Neural cell (in vitro differentiated cells): ENCODE data around the gene KMT5C. TPM values are rescaled to one million over a fixed set of nuclear protein-coding genes. Genes with fewer than 3 reads are reported as not detected.

Source experiments
- H2AFZ ChIP-seq: fragments of 200-600, 300-800 bp; sonication (generic), shearing (Covaris generic); 2 replicates; pipeline ENCODE4 v1.6.0; 2014; ENCODE audit warnings: low read depth, mild to moderate bottlenecking, antibody characterized with exemption, low read length, moderate library complexity
- H3F3A ChIP-seq: fragments of 200-600 bp; shearing (Covaris generic); 2 replicates; pipeline ENCODE4 v1.6.1; 2016; ENCODE audit warnings: mild to moderate bottlenecking, moderate library complexity, mixed read lengths, antibody characterized with exemption, low read length; ENCODE audit not compliant: insufficient read depth, poor library complexity, severe bottlenecking
- H3K27ac ChIP-seq: fragments of 200-600, 300-800 bp; sonication (generic), shearing (Covaris generic); 2 replicates; pipeline ENCODE4 v1.5.1; 2014; ENCODE audit warnings: mild to moderate bottlenecking, low read length, moderate library complexity
- H3K27me3 ChIP-seq: fragments of 300-800, 200-600 bp; sonication (generic), shearing (Covaris generic); 2 replicates; pipeline ENCODE4 v1.6.0; 2014; ENCODE audit warnings: mild to moderate bottlenecking, low read depth, low read length, moderate library complexity; ENCODE audit not compliant: insufficient read depth
- H3K36me3 ChIP-seq: fragments of 300-800, 200-600 bp; sonication (generic), shearing (Covaris generic); 2 replicates; pipeline ENCODE4 v1.5.1; 2014; ENCODE audit warnings: mild to moderate bottlenecking, antibody characterized with exemption, low read length, moderate library complexity; ENCODE audit not compliant: insufficient read depth
- H3K4me2 ChIP-seq: fragments of 300-800, 200-600 bp; sonication (generic), shearing (Covaris generic); 2 replicates; pipeline ENCODE4 v1.6.0; 2014; ENCODE audit warnings: mild to moderate bottlenecking, low read length
- H3K4me3 ChIP-seq: fragments of 300-800, 200-600 bp; sonication (generic), shearing (Covaris generic); 2 replicates; pipeline ENCODE4 v1.5.1; 2014; ENCODE audit warnings: mild to moderate bottlenecking, low read length, moderate library complexity
- H3K79me2 ChIP-seq: fragments of 200-600 bp; shearing (Covaris generic); replicated peaks from 2 replicates; pipeline ENCODE4 v1.6.0; 2014; ENCODE audit warnings: mild to moderate bottlenecking, low read length, moderate library complexity; ENCODE audit not compliant: insufficient read depth
- H3K9ac ChIP-seq: fragments of 300-800, 200-600 bp; sonication (generic), shearing (Covaris generic); 2 replicates; pipeline ENCODE4 v1.6.1; 2016; ENCODE audit warnings: mild to moderate bottlenecking, low read length, mixed read lengths
- H3K9me2 ChIP-seq: fragments of 200-600 bp; shearing (Covaris generic); 2 replicates; pipeline ENCODE4 v1.6.1; 2016; ENCODE audit warnings: mild to moderate bottlenecking, low read length, mixed read lengths; ENCODE audit not compliant: insufficient read depth
- H3K9me3 ChIP-seq: fragments of 200-600, 300-800 bp; sonication (generic), shearing (Covaris generic); 2 replicates; pipeline ENCODE4 v1.6.1; 2016; ENCODE audit warnings: mild to moderate bottlenecking, mixed run types, low read length, moderate library complexity, mixed read lengths
- H4K20me1 ChIP-seq: fragments of 200-600 bp; shearing (Covaris generic); 2 replicates; pipeline ENCODE4 v1.6.1; 2016; ENCODE audit warnings: mild to moderate bottlenecking, mixed run types; ENCODE audit not compliant: insufficient read depth
- CTCF ChIP-seq: fragments of 450-650 bp; IDR thresholded peaks from 2 replicates; pipeline ENCODE4 v1.5.1; 2014; ENCODE audit warnings: antibody characterized with exemption, mild to moderate bottlenecking, moderate library complexity; ENCODE audit not compliant: poor library complexity, severe bottlenecking
- EP300 ChIP-seq: fragments of 450-650 bp; conservative IDR thresholded peaks from 2 replicates; pipeline ENCODE4 v1.6.1; 2014; ENCODE audit warnings: antibody characterized with exemption, mild to moderate bottlenecking, moderate library complexity; ENCODE audit not compliant: poor library complexity, severe bottlenecking
- EZH2 ChIP-seq: fragments of 200-600, 300-800 bp; shearing (Covaris generic), sonication (generic); IDR thresholded peaks from 2 replicates; pipeline ENCODE4 v1.6.1; 2014; ENCODE audit warnings: antibody characterized with exemption, low read length, borderline replicate concordance, mild to moderate bottlenecking; ENCODE audit not compliant: insufficient read depth, poor library complexity, severe bottlenecking
- MXI1 ChIP-seq: fragments of 450-650 bp; conservative IDR thresholded peaks from 2 replicates; pipeline ENCODE4 v1.6.1; 2014; ENCODE audit warnings: antibody characterized with exemption, mild to moderate bottlenecking; ENCODE audit not compliant: poor library complexity, severe bottlenecking
- POLR2AphosphoS5 ChIP-seq: IDR thresholded peaks from 2 replicates; pipeline ENCODE4 v1.6.1; 2012
- RAD21 ChIP-seq: fragments of 450-650 bp; conservative IDR thresholded peaks from 2 replicates; pipeline ENCODE4 v1.6.1; 2014; ENCODE audit warnings: antibody characterized with exemption, mild to moderate bottlenecking, moderate library complexity
- REST ChIP-seq: IDR thresholded peaks from 2 replicates; pipeline ENCODE4 v1.6.1; 2012; ENCODE audit warnings: borderline replicate concordance
- SMC3 ChIP-seq: fragments of 450-650 bp; conservative IDR thresholded peaks from 2 replicates; pipeline ENCODE4 v1.6.1; 2014; ENCODE audit warnings: antibody characterized with exemption, mild to moderate bottlenecking, moderate library complexity; ENCODE audit not compliant: poor library complexity
- TAF1 ChIP-seq: IDR thresholded peaks from 2 replicates; pipeline ENCODE4 v1.6.1; 2012; ENCODE audit warnings: low read depth
- polyA plus RNA-seq: library from polyadenylated mRNA; depleted of rRNA; stranded (reverse); fragments of >200 nt; gene quantifications from 2 replicates; pipeline ENCODE4 v1.2.3, GENCODE V29; 2014

KMT5C gene
- polyA plus RNA-seq, 1 donor from 2014 or later, result 50.9 TPM

GRCh38 chr19:55311397-55311796 is 28.3 kb upstream of the KMT5C start:
- Histone ChIP-seq H3K9me2 (no peaks in the 10 kb centered on the region), H3K9ac (no peak overlapping the region), H3F3A (no peaks in the 10 kb centered on the region), H3K27me3 (no peaks in the 10 kb centered on the region), H3K27ac (no peak overlapping the region), H3K4me2 (no peak overlapping the region), H3K4me3 (no peak overlapping the region), H3K79me2 (no peaks in the 10 kb centered on the region), H4K20me1 (no peaks in the 10 kb centered on the region), H3K9me3 (no peaks in the 10 kb centered on the region), H2AFZ (no peak overlapping the region), H3K36me3 (no peaks in the 10 kb centered on the region)
- TF ChIP-seq TAF1 (no peak), EZH2 (no peak), REST (no peak), RAD21 (no peak), EP300 (no peak), MXI1 (no peak), SMC3 (no peak), CTCF (no peak), POLR2AphosphoS5 (no peak)

GRCh38 chr19:55311797-55312196 is 27.9 kb upstream of the KMT5C start:
- Histone ChIP-seq H3K4me3 (no peak overlapping the region), H3K9me3 (no peaks in the 10 kb centered on the region), H4K20me1 (no peaks in the 10 kb centered on the region), H3K9me2 (no peaks in the 10 kb centered on the region), H3K79me2 (no peaks in the 10 kb centered on the region), H3K36me3 (no peaks in the 10 kb centered on the region), H3K27me3 (no peaks in the 10 kb centered on the region), H2AFZ (no peak overlapping the region), H3K4me2 (no peak overlapping the region), H3K27ac (no peak overlapping the region), H3F3A (no peaks in the 10 kb centered on the region), H3K9ac (no peak overlapping the region)
- TF ChIP-seq CTCF, result no peak
- no peak for TF ChIP-seq TAF1
- no peak for TF ChIP-seq REST
- no peak for TF ChIP-seq MXI1
- TF ChIP-seq RAD21, result no peak
- no peak for TF ChIP-seq EZH2
- no peak for TF ChIP-seq SMC3
